Lung microvascular endothelial cell (primary cell): ENCODE measurements around the gene LATS2. TPM values are rescaled to one million over a fixed set of nuclear protein-coding genes. Genes with fewer than 3 reads are reported as not detected.
A peak's percentile ranks its signal among the peaks of the same experiment; 100 is the strongest.

Experiments
- DNase-seq, 2 donors: peaks; one replicate each; pipeline versions ENCODE4 v3.0.0 to v3.0.0-alpha.2; 2010; ENCODE audit warnings: low read depth in 2 of 2
- total RNA-seq: library from RNA; depleted of rRNA; stranded (reverse); fragments of >200 nt; gene quantifications from 2 replicates; pipeline ENCODE4 v1.2.1, GENCODE V29; 2014

LATS2 gene
- total RNA-seq, 1 donor from 2014 or later = 25.0 TPM

DNA sequence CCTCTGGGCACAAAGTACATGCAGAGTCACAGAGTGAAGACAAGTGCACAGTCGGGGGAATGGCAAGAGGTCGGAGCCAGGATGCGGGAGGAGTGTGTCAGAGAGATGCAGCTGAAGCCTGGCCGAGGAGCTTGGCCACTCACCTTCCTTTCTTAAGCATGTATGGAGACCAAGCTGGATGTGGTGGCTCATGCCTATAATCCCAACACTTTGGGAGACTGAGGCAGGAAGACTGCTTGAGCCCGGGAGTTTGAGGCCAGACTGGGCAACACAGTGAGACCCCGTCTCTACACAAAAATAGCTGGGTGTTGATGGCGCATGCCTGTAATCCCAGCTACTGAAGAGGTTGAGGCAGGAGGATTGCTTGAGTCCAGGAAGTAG, 67.0 kb downstream of the LATS2 start:
- no peak for DNase-seq

DNA sequence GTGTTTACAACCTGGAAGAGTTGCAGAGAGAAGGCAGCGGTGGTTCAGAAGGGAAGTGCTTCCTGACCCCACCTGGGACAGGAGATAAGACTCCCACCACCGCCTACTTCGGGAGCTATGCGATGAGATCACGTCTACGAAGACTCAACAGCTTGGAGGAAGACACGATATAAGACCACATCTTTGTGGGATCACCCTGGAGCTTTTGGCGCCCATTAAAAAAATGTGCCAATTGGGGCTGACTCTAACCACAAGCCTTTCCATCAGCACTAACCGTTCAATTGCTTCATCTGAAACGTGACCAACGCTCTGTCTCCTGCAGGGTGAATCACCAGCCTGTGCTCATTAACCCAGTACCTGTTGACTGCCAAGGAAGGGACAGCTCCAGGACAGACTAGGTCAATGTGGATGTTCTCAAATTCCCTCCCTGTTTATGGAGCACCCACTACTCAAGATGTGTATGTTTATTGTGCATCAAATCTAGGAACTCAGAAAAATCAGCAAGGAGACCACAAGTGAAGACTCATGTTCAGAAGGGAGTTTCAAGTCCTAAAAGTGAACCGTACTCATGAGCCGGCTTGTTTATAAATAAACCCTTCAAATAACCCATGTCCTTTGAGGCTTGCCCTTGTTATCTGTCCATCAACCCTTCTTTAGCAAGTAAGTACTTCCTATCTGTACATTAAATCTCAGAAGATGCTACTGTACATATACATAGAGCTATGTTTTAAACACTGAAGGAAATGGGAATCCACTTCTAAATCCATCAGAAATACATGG, 67.5 kb downstream of the LATS2 start:
- DNase-seq = no peak

DNA sequence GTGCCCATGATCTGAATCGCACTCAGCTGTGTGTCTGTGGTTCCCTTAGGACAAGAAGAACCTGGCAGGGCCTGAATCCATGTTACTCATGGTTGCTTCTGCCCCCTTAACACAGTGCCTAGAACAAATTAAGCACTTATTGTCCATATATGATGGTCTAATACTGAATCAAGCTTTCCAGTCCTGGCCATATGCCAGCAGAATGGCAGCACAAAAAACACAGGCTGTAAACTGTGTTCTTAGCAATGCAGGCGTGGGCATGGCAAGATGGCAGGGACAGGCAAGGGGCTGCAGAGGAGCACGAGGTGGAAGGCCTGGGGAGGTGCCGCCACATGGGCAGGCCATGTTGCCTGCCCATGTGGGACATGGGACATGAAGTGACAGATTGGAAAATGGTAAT, 68.2 kb downstream of the LATS2 start:
- no peak for DNase-seq

GRCh38 chr13:20991741-20992520, 69.5 kb downstream of the LATS2 start:
- no peak for DNase-seq

DNA sequence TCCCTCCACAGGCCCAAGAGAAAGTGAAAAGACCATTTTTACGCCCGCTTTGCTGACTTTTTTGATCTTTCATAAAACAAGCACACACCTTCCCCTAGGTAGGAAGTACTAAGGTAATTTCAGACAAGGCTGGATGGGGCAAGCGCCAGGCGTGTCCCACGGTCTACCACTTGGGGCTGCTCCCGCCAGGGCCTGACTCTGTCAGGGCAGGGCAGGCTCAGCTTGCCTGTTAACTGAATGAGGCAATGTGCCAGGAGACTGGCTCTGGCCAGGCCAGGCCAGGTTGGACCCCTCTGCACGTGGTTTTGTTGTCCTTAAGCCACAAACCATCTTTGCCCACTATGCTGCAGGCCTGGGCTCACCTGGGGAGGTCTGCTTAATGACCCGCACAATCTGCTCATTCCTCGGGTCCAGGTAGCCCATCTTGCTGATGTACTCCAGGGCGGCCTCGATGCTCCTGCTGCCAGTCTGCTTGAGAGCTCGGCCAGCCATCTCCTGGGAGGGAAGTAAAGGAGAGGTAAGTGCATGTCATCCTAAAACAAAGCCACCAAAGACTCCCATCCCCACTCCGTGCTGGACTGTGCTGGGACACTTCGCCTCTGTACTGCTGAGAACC, 70.4 kb downstream of the LATS2 start:
- DNase-seq = no peak

DNA sequence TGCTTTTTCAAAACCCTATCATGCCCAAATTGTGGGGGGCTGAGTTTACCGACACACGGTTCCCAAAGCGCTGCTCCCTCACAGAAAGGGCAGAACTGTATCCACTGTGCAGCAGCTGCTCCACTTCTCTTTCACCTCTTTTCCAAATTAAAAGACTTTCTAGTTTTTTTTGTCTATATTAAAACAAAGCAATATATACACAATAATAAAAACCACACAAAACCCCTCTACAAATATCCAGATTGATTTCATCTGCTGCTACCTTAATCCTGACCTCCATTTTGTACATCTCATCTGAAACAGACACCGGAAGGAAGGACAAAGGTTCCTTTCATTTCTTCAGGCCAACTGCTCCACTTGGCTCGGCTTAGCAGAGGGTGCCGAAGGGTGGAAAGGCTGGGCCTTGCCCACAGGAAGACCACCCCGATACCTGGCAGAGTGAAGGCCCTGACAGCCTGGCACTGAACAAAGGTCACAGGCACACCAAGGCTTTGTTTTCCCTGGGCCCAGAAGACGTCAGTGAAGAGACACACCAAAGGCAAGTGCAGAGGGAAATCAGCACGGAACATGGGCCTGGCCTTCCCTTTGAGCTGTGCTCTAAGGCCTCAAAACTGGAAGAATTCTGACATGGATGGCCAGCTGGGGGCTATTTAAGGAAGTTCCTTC, 71.6 kb downstream of the LATS2 start:
- DNase-seq = no peak

DNA sequence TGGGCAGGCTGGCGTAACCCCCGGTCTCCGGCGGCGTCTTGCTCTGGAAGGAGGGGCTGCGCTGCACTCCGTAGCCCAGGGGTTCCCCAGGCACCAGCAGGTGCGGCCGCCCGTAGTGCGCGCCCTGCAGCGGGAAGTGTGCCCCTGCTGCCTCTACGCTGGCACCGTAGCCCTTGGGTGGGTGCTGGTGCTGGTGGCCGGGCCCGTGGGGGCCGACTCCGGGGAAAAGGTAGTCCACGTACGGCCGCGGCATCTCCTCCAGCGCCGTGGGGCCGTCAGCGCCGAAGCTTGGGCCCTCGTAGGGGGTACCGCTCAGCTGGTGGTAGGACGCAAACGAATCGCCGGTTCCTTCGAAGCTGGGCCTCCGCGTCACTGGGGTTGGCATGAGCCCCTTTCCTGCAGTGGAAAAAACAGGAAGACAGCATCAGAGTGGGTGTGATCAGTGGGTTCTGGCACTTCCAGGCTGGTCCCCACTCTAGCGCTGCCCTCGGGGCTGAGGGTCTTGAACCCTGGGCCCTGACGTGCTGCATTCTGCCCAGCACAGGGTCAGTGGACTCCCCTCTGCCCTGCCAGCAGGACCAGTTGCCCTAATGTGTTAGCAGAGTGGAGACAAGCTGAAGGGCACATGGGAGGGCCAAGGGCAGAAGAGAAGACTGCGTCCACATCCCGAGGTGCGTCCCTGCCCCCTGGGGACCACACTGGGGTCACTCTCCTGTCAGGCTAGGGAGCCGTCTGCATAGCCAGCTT, 72.3 kb downstream of the LATS2 start:
- no peak for DNase-seq

DNA sequence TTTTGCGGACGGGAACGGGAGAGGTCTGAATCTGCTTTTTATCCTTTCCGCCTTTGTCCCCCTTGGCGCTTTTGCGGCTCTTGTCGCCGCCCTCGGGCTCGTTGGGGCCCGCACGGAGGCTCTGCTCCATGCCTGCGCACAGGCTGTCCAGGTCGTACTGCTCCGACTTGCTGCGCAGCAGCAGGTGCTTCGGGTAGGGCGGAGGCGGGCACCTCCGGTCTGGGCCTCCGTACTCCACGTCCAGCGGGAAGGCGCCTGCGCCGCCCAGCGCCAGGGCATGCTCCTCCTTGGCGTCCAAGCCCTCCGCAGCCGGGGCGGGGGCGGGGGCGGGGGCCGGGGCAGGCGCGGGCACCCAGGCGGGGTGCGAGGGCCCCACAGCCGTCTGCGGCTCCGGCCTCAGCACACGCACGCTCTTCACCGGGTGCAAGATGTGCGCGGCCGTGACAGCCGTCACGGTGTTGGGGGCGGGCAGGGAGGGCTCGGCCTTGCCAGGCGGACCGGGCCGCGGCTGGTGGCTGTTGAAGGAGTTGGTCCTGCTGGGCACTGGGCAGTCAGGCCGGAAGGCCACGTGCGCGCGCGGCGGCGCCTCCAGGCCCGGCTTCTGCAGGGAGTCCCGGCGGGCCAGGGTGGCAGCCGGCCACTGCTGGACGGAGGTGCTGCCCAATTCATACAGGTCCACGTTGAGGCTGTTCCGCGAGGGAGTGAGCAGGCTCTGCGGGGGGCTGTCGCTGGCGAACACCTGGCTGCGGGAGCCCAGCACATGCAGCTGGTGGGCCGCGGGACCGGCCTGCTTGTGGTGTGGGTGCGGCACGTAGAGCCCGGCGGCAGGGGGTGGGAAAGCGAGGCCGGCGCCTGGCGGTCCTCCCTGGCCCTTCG, 73.1 kb downstream of the LATS2 start:
- DNase-seq = no peak

GRCh38 chr13:20987599-20987998, 73.8 kb downstream of the LATS2 start:
- no peak for DNase-seq

GRCh38 chr13:20984879-20985278, 76.5 kb downstream of the LATS2 start:
- no peak for DNase-seq

GRCh38 chr13:20983386-20983785, 78.0 kb downstream of the LATS2 start:
- no peak for DNase-seq

- DNase-seq = no peak
Measured at GRCh38 chr13:20981370-20982095, 79.9 kb downstream of the LATS2 start.

- DNase-seq = no peak
Measured at GRCh38 chr13:20980899-20981298, 80.5 kb downstream of the LATS2 start.

DNA sequence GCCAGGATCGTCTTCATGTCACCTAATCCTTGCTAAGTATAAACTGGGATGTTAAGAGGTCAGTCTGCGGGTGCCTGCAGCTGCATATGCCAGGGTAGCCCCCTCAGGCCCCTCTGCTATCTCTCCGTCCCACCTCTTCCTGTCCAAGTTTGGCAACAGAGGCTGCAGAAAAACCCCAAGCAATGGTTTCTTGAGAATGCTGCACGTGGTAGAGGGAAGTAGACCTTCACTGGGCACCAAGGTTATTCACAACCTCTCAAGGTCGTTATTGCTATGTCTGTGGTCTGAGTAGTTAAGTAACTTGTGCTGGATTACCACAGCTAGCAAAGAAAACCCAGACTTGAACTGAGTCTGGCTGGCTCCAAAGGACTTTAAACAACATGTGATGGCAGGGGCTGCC, 81.0 kb downstream of the LATS2 start:
- no peak for DNase-seq

- DNase-seq = no peak
Measured at GRCh38 chr13:20977394-20977793, 84.0 kb downstream of the LATS2 start.

DNA sequence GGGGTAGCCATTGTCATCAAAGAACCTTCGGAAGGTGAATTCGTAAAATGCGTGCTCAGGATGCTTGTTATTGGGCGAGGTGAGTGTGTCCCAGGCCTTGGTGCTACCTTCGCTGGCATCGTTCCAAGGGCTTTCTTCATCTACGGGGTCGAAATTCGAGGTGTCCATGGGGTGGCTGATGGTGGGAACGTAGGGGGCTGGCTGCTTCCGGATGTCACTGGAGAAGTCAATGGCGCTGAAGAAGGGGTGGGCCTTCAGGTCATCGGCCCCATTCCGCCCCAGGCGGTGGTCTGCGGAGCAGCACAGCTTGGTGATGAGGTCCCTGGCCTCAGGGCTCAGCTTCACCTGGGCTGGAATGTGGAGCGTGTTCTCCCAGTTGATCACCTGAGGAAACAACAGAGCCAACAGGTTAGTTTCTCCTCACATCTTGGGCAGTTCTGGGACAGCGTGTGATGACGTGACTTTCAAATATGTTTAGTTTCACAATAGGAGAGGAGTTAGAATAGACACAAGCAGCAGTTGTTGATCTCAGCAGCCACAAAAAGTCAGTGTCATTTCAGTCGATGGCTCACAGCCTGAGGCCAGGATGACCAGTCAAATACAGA, 86.3 kb downstream of the LATS2 start:
- no peak for DNase-seq

- DNase-seq = no peak
Measured at GRCh38 chr13:20973886-20974425, 87.4 kb downstream of the LATS2 start.

DNA sequence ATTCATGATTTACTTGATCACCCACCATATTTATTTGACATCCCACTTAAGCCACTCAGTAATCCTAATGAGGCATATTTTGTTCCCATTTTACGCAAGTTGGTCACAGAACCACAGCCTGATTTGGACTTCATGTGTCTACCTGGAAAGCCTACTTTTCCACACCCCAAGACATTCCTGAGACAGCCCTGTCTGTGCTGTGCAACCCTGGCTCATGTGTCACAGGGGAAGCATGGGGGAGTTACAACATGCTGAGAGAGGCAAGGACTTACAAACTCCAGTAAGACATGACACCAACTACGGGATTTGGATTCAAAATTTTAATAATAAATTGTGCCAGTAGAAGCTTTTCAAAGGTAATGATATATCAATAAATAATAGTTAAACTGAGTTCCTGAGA, 88.7 kb downstream of the LATS2 start:
- no peak for DNase-seq

DNA sequence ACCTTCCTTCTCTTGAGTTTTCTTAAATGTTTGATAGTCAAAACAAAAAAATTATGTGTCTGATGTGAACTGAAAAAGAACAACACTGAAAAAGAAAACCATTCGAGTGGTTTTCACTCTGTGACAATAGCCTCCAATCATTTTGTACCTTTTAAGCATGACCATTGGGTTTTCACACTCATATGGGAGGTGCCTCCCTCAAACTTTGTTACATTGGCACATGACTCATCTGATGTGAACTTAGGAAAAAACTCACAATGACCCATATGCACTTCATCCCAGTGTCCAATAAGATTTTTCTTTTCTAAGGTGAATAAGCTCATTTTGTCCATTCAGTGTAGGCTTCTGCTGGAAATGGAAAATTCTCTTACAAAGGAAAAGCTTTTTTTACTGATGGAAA, 92.2 kb downstream of the LATS2 start:
- DNase-seq = peak; percentile 44 to 53
